HepG2 (cell line): Measurements from ENCODE around the gene TTLL4. TPM values are rescaled to one million over a fixed set of nuclear protein-coding genes. Genes with fewer than 3 reads are reported as not detected.
A peak's percentile ranks its signal among the peaks of the same experiment; 100 is the strongest.

Source experiments
- ARNT ChIP-seq: fragments of 450-650 bp; IDR thresholded peaks from 2 replicates; pipeline ENCODE4 v1.6.1; 2017
- ELF4 ChIP-seq: sonication (generic); formaldehyde crosslinking; IDR thresholded peaks from 2 replicates; pipeline ENCODE4 v1.5.0; 2020; ENCODE audit warnings: missing genetic modification reagents, mild to moderate bottlenecking, moderate library complexity, borderline replicate concordance
- FOXP1 ChIP-seq, 2 experiments: fragments of 450-650 bp in 1 of 2; IDR thresholded peaks; 2 replicates each; pipeline ENCODE4 v1.6.1; 2017 to 2018; ENCODE audit warnings: antibody characterized with exemption in 1 of 2
- HIVEP1 ChIP-seq: sonication (generic); formaldehyde crosslinking; IDR thresholded peaks from 2 replicates; pipeline ENCODE4 v1.4.0; 2020; ENCODE audit warnings: mild to moderate bottlenecking, missing genetic modification reagents
- NCOR1 ChIP-seq: fragments of 200-600 bp; sonication (generic); IDR thresholded peaks from 2 replicates; pipeline ENCODE4 v1.7.0; 2017; ENCODE audit warnings: antibody characterized with exemption, low read length, borderline replicate concordance
- PHF5A ChIP-seq: IDR thresholded peaks from one replicate; pipeline ENCODE4 v1.6.1; 2018; ENCODE audit warnings: low read depth, missing genetic modification reagents; ENCODE audit not compliant: unreplicated experiment
- PLSCR1 ChIP-seq: sonication (generic); formaldehyde crosslinking; IDR thresholded peaks from 2 replicates; pipeline ENCODE4 v1.5.0; 2020; ENCODE audit warnings: missing genetic modification reagents, mild to moderate bottlenecking, borderline replicate concordance
- PRDM10 ChIP-seq: sonication (generic); formaldehyde crosslinking; IDR thresholded peaks from 2 replicates; pipeline ENCODE4 v1.4.0; 2020; ENCODE audit warnings: low read depth, missing genetic modification reagents
- RCOR2 ChIP-seq: IDR thresholded peaks from 2 replicates; pipeline ENCODE4 v1.6.1; 2016; ENCODE audit warnings: missing biosample characterization, missing genetic modification reagents
- SRSF4 ChIP-seq: fragments of 200-400 bp; formaldehyde crosslinking; IDR thresholded peaks from one replicate; pipeline ENCODE4 v1.6.1; 2018; ENCODE audit warnings: mild to moderate bottlenecking, low read depth, low read length, moderate library complexity; ENCODE audit not compliant: poor library complexity, severe bottlenecking
- TBX3 ChIP-seq: fragments of 450-650 bp; IDR thresholded peaks from 2 replicates; pipeline ENCODE4 v1.6.1; 2017; ENCODE audit warnings: antibody characterized with exemption, mild to moderate bottlenecking, inconsistent platforms, borderline replicate concordance
- U2AF1 ChIP-seq: fragments of 200-400 bp; formaldehyde crosslinking; optimal IDR thresholded peaks from 2 replicates; pipeline ENCODE3; 2017; ENCODE audit warnings: mild to moderate bottlenecking, low read depth, low read length
- XBP1 ChIP-seq: sonication (generic); formaldehyde crosslinking; IDR thresholded peaks from 2 replicates; pipeline ENCODE4 v1.5.0; 2020; ENCODE audit warnings: missing genetic modification reagents
- ZKSCAN8 ChIP-seq: IDR thresholded peaks from 2 replicates; pipeline ENCODE4 v1.6.1; 2016; ENCODE audit warnings: borderline replicate concordance, missing genetic modification reagents, missing compliant biosample characterization
- ZNF263 ChIP-seq: sonication (generic); formaldehyde crosslinking; IDR thresholded peaks from 2 replicates; pipeline ENCODE4 v1.4.0; 2020; ENCODE audit warnings: missing genetic modification reagents
- ZNF354B ChIP-seq: sonication (generic); formaldehyde crosslinking; IDR thresholded peaks from 2 replicates; pipeline ENCODE4 v1.8.0; 2022; ENCODE audit warnings: mild to moderate bottlenecking, missing genetic modification reagents
- ZNF546 ChIP-seq: sonication (generic); formaldehyde crosslinking; conservative IDR thresholded peaks from 2 replicates; pipeline ENCODE4 v1.8.1; 2023; ENCODE audit warnings: mild to moderate bottlenecking, missing genetic modification reagents
- ZNF563 ChIP-seq: sonication (generic); formaldehyde crosslinking; IDR thresholded peaks from 2 replicates; pipeline ENCODE4 v1.8.0; 2022; ENCODE audit warnings: mild to moderate bottlenecking, moderate library complexity, missing genetic modification reagents
- polyA plus RNA-seq, 8 experiments: library from polyadenylated mRNA; depleted of rRNA in 3 of 8; stranded (reverse) in 7 of 8; unstranded in 1 of 8; fragments of >200 nt; fragmentation: Illumina TruSeq in 4 of 8; extraction: Trizol in 4 of 8; gene quantifications; 2 replicates each; pipeline versions ENCODE4 v1.2.1 to v1.2.3, GENCODE V29; 2011 to 2016; ENCODE audit warnings: low read depth in 4 of 8, missing spikeins in 1 of 8, mixed read lengths in 1 of 8; ENCODE audit not compliant: insufficient read depth in 1 of 8
- total RNA-seq, 5 experiments: library from RNA; depleted of rRNA; stranded (reverse); fragments of >200 nt; fragmentation: Illumina TruSeq; extraction: Trizol; gene quantifications; 2 replicates each; pipeline ENCODE4 v1.2.3, GENCODE V29; 2016; ENCODE audit warnings: low read depth in 1 of 5
- TF ChIP-seq, protein P1 (sequence below): sonication (generic); formaldehyde crosslinking; IDR thresholded peaks from 2 replicates; pipeline ENCODE4 v1.4.0; 2020; ENCODE audit warnings: missing genetic modification reagents
- TF ChIP-seq, protein P2 (sequence below): sonication (generic); formaldehyde crosslinking; IDR thresholded peaks from 2 replicates; pipeline ENCODE4 v1.4.0; 2020; ENCODE audit warnings: missing genetic modification reagents
- TF ChIP-seq, protein P3 (sequence below): sonication (generic); formaldehyde crosslinking; IDR thresholded peaks from 2 replicates; pipeline ENCODE4 v1.4.0; 2020; ENCODE audit warnings: missing genetic modification reagents

The TTLL4 gene
- total and polyA plus RNA-seq, 2 of the 13 experiments (the other 11 are each of a cell fraction or from before 2014, with no cell fraction given) = 77.5 to 84.6 TPM

- TF ChIP-seq HIVEP1 (CRISPR knock-in tag) (peak; percentile 92), NCOR1 (peak; percentile 90), ZNF354B (CRISPR knock-in tag) (peak; percentile 69; the same call in 1 of the 2 replicates), PHF5A (peak; percentile 27), FOXP1 (IDR thresholded peaks at IDR 0.05) (no peak), FOXP1 (CRISPR knock-in tag; IDR thresholded peaks at IDR 0.05) (no peak), ELF4 (CRISPR knock-in tag) (peak; percentile 90), RCOR2 (no peak), PRDM10 (no peak; the same call in 1 of the 2 replicates), SRSF4 (no peak), PLSCR1 (CRISPR knock-in tag) (peak; percentile 90; the same call in 1 of the 2 replicates), ZKSCAN8 (no peak; the same call in 1 of the 2 replicates), XBP1 (CRISPR knock-in tag) (no peak), U2AF1 (no peak), ZNF546 (CRISPR knock-in tag) (peak; percentile 92; the same call in 1 of the 2 replicates), ZNF563 (CRISPR knock-in tag) (peak; percentile 84; the same call in 1 of the 2 replicates), ARNT (no peak), TBX3 (0 out of 2 replicates have a peak, but pooled peaks have one; percentile 57), ZNF263 (CRISPR knock-in tag) (peak; percentile 90)
- TF ChIP-seq, protein P1, sequence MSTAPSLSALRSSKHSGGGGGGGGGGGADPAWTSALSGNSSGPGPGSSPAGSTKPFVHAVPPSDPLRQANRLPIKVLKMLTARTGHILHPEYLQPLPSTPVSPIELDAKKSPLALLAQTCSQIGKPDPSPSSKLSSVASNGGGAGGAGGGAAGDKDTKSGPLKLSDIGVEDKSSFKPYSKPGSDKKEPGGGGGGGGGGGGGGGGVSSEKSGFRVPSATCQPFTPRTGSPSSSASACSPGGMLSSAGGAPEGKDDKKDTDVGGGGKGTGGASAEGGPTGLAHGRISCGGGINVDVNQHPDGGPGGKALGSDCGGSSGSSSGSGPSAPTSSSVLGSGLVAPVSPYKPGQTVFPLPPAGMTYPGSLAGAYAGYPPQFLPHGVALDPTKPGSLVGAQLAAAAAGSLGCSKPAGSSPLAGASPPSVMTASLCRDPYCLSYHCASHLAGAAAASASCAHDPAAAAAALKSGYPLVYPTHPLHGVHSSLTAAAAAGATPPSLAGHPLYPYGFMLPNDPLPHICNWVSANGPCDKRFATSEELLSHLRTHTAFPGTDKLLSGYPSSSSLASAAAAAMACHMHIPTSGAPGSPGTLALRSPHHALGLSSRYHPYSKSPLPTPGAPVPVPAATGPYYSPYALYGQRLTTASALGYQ = peak; percentile 88
- TF ChIP-seq, protein P2, sequence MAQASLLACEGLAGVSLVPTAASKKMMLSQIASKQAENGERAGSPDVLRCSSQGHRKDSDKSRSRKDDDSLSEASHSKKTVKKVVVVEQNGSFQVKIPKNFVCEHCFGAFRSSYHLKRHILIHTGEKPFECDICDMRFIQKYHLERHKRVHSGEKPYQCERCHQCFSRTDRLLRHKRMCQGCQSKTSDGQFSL (CRISPR knock-in tag) = no peak
- TF ChIP-seq, protein P3, sequence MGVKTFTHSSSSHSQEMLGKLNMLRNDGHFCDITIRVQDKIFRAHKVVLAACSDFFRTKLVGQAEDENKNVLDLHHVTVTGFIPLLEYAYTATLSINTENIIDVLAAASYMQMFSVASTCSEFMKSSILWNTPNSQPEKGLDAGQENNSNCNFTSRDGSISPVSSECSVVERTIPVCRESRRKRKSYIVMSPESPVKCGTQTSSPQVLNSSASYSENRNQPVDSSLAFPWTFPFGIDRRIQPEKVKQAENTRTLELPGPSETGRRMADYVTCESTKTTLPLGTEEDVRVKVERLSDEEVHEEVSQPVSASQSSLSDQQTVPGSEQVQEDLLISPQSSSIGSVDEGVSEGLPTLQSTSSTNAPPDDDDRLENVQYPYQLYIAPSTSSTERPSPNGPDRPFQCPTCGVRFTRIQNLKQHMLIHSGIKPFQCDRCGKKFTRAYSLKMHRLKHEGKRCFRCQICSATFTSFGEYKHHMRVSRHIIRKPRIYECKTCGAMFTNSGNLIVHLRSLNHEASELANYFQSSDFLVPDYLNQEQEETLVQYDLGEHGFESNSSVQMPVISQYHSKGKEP = no peak; the same call in 1 of the 2 replicates
These were observed 71.3 kb downstream of the TTLL4 start, which contains the start of gene CYP27A1 (continued) for GRCh38 chr2:218781691-218782527.
